Mesothelial cell of epicardium (in vitro differentiated cells): ENCODE measurements around the gene GNE. TPM values are rescaled to one million over a fixed set of nuclear protein-coding genes. Genes with fewer than 3 reads are reported as not detected.

Experiments
- DNase-seq, 2 experiments: peaks; one replicate each; pipeline ENCODE4 v3.0.0; 2021; ENCODE audit warnings: low spot score in 2 of 2; ENCODE audit not compliant: unreplicated experiment in 2 of 2
- H3K27ac Mint-ChIP-seq: 2 replicates; pipeline ENCODE4 v1.8.0; 2021; ENCODE audit warnings: mixed read lengths
- H3K27me3 Mint-ChIP-seq: 2 replicates; pipeline ENCODE4 v1.8.0; 2021; ENCODE audit warnings: low read depth, mixed read lengths
- H3K36me3 Mint-ChIP-seq: 2 replicates; pipeline ENCODE4 v1.8.0; 2021; ENCODE audit warnings: mixed read lengths
- H3K4me1 Mint-ChIP-seq: 2 replicates; pipeline ENCODE4 v1.8.0; 2021; ENCODE audit warnings: mixed read lengths
- H3K4me3 Mint-ChIP-seq: 2 replicates; pipeline ENCODE4 v1.8.0; 2021; ENCODE audit warnings: mild to moderate bottlenecking, moderate library complexity, mixed read lengths
- H3K9me3 Mint-ChIP-seq: 2 replicates; pipeline ENCODE4 v1.8.0; 2021; ENCODE audit warnings: mixed read lengths
- CTCF ChIP-seq: fragments of 200-600 bp; sonication (generic); IDR thresholded peaks from one replicate; pipeline ENCODE4 v1.5.0; 2021; ENCODE audit warnings: antibody characterized with exemption; ENCODE audit not compliant: unreplicated experiment
- total RNA-seq: library from RNA; stranded (reverse); gene quantifications from 3 replicates; pipeline ENCODE4 v1.2.1, GENCODE V29; 2021

The GNE gene
- total RNA-seq, 1 donor from 2014 or later = 12.1 TPM

- H3K4me3 Mint-ChIP-seq = no peak overlapping the region
- no peaks in the 10 kb centered on the region for H3K4me1 Mint-ChIP-seq
- H3K9me3 Mint-ChIP-seq = no peaks in the 10 kb centered on the region
- H3K27me3 Mint-ChIP-seq = no peaks in the 10 kb centered on the region
- H3K27ac Mint-ChIP-seq = no peak overlapping the region
- no peak for TF ChIP-seq CTCF
- no peak for DNase-seq
- peaks cover 36% of the 10 kb centered on the region for H3K36me3 Mint-ChIP-seq
These were observed 53.2 kb downstream of the GNE start for GRCh38 chr9:36204906-36205547.

- Mint-ChIP-seq H3K9me3 (no peaks in the 10 kb centered on the region), H3K36me3 (peaks cover 13% of the 10 kb centered on the region), H3K4me3 (peak overlapping the region; percentile 28), H3K4me1 (peaks cover 49% of the 10 kb centered on the region), H3K27ac (peak overlapping the region; percentile 80), H3K27me3 (no peaks in the 10 kb centered on the region)
- DNase-seq = no peak
- no peak for TF ChIP-seq CTCF
These were observed 63.8 kb downstream of the GNE start for GRCh38 chr9:36194326-36195000.

- peak overlapping the region; percentile 41 for H3K27ac Mint-ChIP-seq
- DNase-seq = no peak
These were observed 65.2 kb downstream of the GNE start for GRCh38 chr9:36193023-36193422.

GRCh38 chr9:36192196-36192595 is 66.1 kb downstream of the GNE start:
- peaks cover 49% of the 10 kb centered on the region for H3K4me1 Mint-ChIP-seq
- no peaks in the 10 kb centered on the region for H3K9me3 Mint-ChIP-seq
- peak overlapping the region; percentile 41 for H3K27ac Mint-ChIP-seq
- peak overlapping the region; percentile 89 for H3K4me3 Mint-ChIP-seq
- peaks cover 7% of the 10 kb centered on the region for H3K36me3 Mint-ChIP-seq
- no peak for DNase-seq
- H3K27me3 Mint-ChIP-seq = no peaks in the 10 kb centered on the region
- no peak for TF ChIP-seq CTCF

More at GRCh38 chr9:36193023-36193422, 65.2 kb downstream of the GNE start:
- Mint-ChIP-seq H3K4me3 (peak overlapping the region; percentile 89), H3K27me3 (no peaks in the 10 kb centered on the region), H3K9me3 (no peaks in the 10 kb centered on the region), H3K4me1 (peaks cover 49% of the 10 kb centered on the region), H3K36me3 (peaks cover 13% of the 10 kb centered on the region)
- no peak for TF ChIP-seq CTCF

GRCh38 chr9:36191686-36192085 is 66.6 kb downstream of the GNE start:
- Mint-ChIP-seq H3K9me3 (no peaks in the 10 kb centered on the region), H3K27me3 (no peaks in the 10 kb centered on the region), H3K27ac (peak overlapping the region; percentile 96), H3K4me3 (peak overlapping the region; percentile 89), H3K36me3 (peaks cover 7% of the 10 kb centered on the region), H3K4me1 (peaks cover 49% of the 10 kb centered on the region)
- no peak for TF ChIP-seq CTCF
- DNase-seq = no peak
